Measurements from ENCODE around the gene PDZD2.
A peak's percentile ranks its signal among the peaks of the same experiment; 100 is the strongest.

PDZD2 gene

DNA sequence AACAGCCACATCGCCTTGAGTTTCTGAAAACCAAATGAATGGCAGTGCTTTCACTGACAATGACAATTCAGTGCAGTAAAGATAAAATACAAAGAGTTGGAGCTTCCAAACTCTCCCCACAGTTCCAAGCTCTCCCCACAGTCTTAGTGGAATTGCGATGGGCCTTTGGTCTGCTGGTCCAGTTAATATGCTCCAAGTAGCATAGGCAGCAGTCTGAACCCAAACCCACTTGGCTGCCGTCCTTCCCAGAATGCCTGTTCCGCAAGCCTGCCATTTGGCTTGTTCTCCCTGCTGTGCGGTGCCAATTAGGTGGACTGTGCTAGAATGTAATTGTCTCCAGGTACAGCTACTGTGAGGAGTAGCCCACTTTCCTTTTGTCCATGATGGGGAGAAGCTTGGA lies 285.1 kb downstream of the PDZD2 start:
- Histone ChIP-seq H3K36me3 (ENCODE audit: control insufficient read depth in 1 of 2, insufficient read depth in 2 of 2, low read length in 2 of 2) (no peaks in the 10 kb centered on the region), H2AFZ (ENCODE audit: insufficient read depth, low read length, poor library complexity) (no peak overlapping the region), H3K18ac (ENCODE audit: low read length) (no peak overlapping the region), H3K14ac (ENCODE audit: low read length) (no peak overlapping the region), H3K27me3 (ENCODE audit: insufficient read depth, low read length) (no peaks in the 10 kb centered on the region), H3K9me3 (ENCODE audit: insufficient read depth, low read depth, low read length) (no peaks in the 10 kb centered on the region), H2BK12ac (ENCODE audit: low read length) (no peak overlapping the region), H3K79me2 (ENCODE audit: control insufficient read depth, insufficient read depth, low read length, poor library complexity) (no peaks in the 10 kb centered on the region), H2BK120ac (ENCODE audit: insufficient read depth, low read length, poor library complexity) (no peak overlapping the region), H3K4me1 (ENCODE audit: control insufficient read depth in 1 of 2, insufficient read depth in 2 of 2, low read length in 2 of 2) (no peaks in the 10 kb centered on the region), H4K8ac (ENCODE audit: low read depth, low read length) (no peak overlapping the region), H3K4ac (ENCODE audit: low read depth, low read length) (no peak overlapping the region), H4K12ac (ENCODE audit: low read depth, low read length) (no peak overlapping the region), H2BK5ac (ENCODE audit: low read depth, low read length, poor library complexity) (no peak overlapping the region), H4K91ac (ENCODE audit: low read depth, low read length) (no peak overlapping the region), H3K23ac (ENCODE audit: low read length) (no peak overlapping the region), H3K79me1 (ENCODE audit: low read length) (no peaks in the 10 kb centered on the region), H3K4me3 (ENCODE audit: low read depth, low read length) (no peak overlapping the region), H2AK5ac (ENCODE audit: low read length) (no peak overlapping the region), H3K27ac (ENCODE audit: low read depth, low read length) (no peak overlapping the region), H3K4me2 (ENCODE audit: low read length) (no peak overlapping the region), H3K9ac (ENCODE audit: low read length) (no peak overlapping the region)
- WGBS (ENCODE audit: extremely low coverage, insufficient coverage, insufficient read length) = no CpG with 5 or more reads among the region's 5 CpGs
- no peak for DNase-seq

DNA sequence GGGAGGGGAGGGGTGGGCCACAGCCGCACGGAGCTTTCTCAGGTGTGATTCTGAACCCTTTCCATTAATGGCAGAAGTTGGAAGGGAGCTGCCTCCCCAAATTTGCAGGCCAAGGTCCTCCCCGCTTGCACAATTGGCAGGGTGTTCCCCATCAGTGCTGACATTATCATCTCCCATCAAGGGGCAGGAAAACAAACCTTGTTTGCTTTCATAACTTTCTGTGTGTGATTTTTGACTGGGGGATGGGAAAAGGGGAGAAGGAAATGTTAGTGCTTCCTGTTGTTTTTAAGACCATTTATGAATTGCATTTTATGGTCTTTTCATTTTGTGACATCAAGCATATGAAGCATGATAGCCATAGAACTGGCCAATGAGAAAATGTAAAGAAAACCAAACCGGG lies 292.9 kb downstream of the PDZD2 start:
- no peak overlapping the region for H2BK120ac ChIP-seq (ENCODE audit: insufficient read depth, low read length, poor library complexity)
- H3K27ac ChIP-seq (ENCODE audit: low read depth, low read length) = no peak overlapping the region
- no peak overlapping the region for H3K4ac ChIP-seq (ENCODE audit: low read depth, low read length)
- no peak overlapping the region for H3K23ac ChIP-seq (ENCODE audit: low read length)
- no peak overlapping the region for H4K12ac ChIP-seq (ENCODE audit: low read depth, low read length)
- no CpG with 5 or more reads among the region's 4 CpGs for WGBS (ENCODE audit: extremely low coverage, insufficient coverage, insufficient read length)
- no peak overlapping the region for H3K4me2 ChIP-seq (ENCODE audit: low read length)
- no peaks in the 10 kb centered on the region for H3K36me3 ChIP-seq (ENCODE audit: control insufficient read depth in 1 of 2, insufficient read depth in 2 of 2, low read length in 2 of 2)
- DNase-seq = no peak
- no peak overlapping the region for H3K9ac ChIP-seq (ENCODE audit: low read length)
- H3K27me3 ChIP-seq (ENCODE audit: insufficient read depth, low read length) = no peaks in the 10 kb centered on the region
- no peak overlapping the region for H2AFZ ChIP-seq (ENCODE audit: insufficient read depth, low read length, poor library complexity)
- H4K91ac ChIP-seq (ENCODE audit: low read depth, low read length) = no peak overlapping the region
- H2BK5ac ChIP-seq (ENCODE audit: low read depth, low read length, poor library complexity) = no peak overlapping the region
- H3K79me1 ChIP-seq (ENCODE audit: low read length) = peaks cover 2% of the 10 kb centered on the region
- no peak overlapping the region for H4K8ac ChIP-seq (ENCODE audit: low read depth, low read length)
- peaks cover 2% of the 10 kb centered on the region for H3K79me2 ChIP-seq (ENCODE audit: control insufficient read depth, insufficient read depth, low read length, poor library complexity)
- H3K14ac ChIP-seq (ENCODE audit: low read length) = no peak overlapping the region
- no peak overlapping the region for H3K4me3 ChIP-seq (ENCODE audit: low read depth, low read length)
- no peak overlapping the region for H2BK12ac ChIP-seq (ENCODE audit: low read length)
- no peaks in the 10 kb centered on the region for H3K9me3 ChIP-seq (ENCODE audit: insufficient read depth, low read depth, low read length)
- H2AK5ac ChIP-seq (ENCODE audit: low read length) = no peak overlapping the region
- peaks cover 4 to 9% of the 10 kb centered on the region in 2 experiments for H3K4me1 ChIP-seq (ENCODE audit: control insufficient read depth in 1 of 2, insufficient read depth in 2 of 2, low read length in 2 of 2)
- H3K18ac ChIP-seq (ENCODE audit: low read length) = no peak overlapping the region

DNA sequence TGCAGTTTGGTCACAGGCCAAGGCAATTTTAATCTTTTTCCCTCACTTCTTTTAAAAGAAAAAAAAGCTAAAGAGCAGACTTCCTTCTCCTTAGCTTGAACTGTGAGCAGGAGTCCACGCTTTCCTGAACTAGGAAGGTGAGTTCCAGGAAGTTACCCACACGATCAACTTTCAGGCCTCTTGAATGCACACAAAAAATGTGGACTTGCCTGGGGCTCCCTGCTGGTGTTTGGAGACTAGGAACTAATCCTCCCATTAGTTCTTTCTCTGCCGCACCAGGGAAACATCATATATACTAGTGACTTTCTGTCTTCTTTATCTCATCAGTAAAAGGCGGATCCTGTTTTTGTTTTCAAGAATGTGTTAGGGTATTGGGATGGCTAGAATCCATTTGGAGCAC lies 295.2 kb downstream of the PDZD2 start:
- H3K4me2 ChIP-seq (ENCODE audit: low read length) = no peak overlapping the region
- no CpG with 5 or more reads among the region's 4 CpGs for WGBS (ENCODE audit: extremely low coverage, insufficient coverage, insufficient read length)
- H2AK5ac ChIP-seq (ENCODE audit: low read length) = no peak overlapping the region
- H3K27me3 ChIP-seq (ENCODE audit: insufficient read depth, low read length) = no peaks in the 10 kb centered on the region
- H3K4ac ChIP-seq (ENCODE audit: low read depth, low read length) = no peak overlapping the region
- H3K18ac ChIP-seq (ENCODE audit: low read length) = no peak overlapping the region
- H4K91ac ChIP-seq (ENCODE audit: low read depth, low read length) = no peak overlapping the region
- H3K14ac ChIP-seq (ENCODE audit: low read length) = no peak overlapping the region
- peak; percentile 90 to 94 for DNase-seq
- H3K79me2 ChIP-seq (ENCODE audit: control insufficient read depth, insufficient read depth, low read length, poor library complexity) = peaks cover 2% of the 10 kb centered on the region
- peak overlapping the region; percentile 8 for H3K27ac ChIP-seq (ENCODE audit: low read depth, low read length)
- H4K12ac ChIP-seq (ENCODE audit: low read depth, low read length) = no peak overlapping the region
- no peak overlapping the region for H2BK120ac ChIP-seq (ENCODE audit: insufficient read depth, low read length, poor library complexity)
- H3K9ac ChIP-seq (ENCODE audit: low read length) = no peak overlapping the region
- no peak overlapping the region for H2BK5ac ChIP-seq (ENCODE audit: low read depth, low read length, poor library complexity)
- H2BK12ac ChIP-seq (ENCODE audit: low read length) = no peak overlapping the region
- H3K79me1 ChIP-seq (ENCODE audit: low read length) = peaks cover 8% of the 10 kb centered on the region
- H3K23ac ChIP-seq (ENCODE audit: low read length) = no peak overlapping the region
- peaks cover 15 to 17% of the 10 kb centered on the region in 2 experiments for H3K4me1 ChIP-seq (ENCODE audit: control insufficient read depth in 1 of 2, insufficient read depth in 2 of 2, low read length in 2 of 2)
- H3K4me3 ChIP-seq (ENCODE audit: low read depth, low read length) = no peak overlapping the region
- H3K36me3 ChIP-seq (ENCODE audit: control insufficient read depth in 1 of 2, insufficient read depth in 2 of 2, low read length in 2 of 2) = no peaks in the 10 kb centered on the region
- no peak overlapping the region for H4K8ac ChIP-seq (ENCODE audit: low read depth, low read length)
- no peak overlapping the region for H2AFZ ChIP-seq (ENCODE audit: insufficient read depth, low read length, poor library complexity)
- no peaks in the 10 kb centered on the region for H3K9me3 ChIP-seq (ENCODE audit: insufficient read depth, low read depth, low read length)

DNA sequence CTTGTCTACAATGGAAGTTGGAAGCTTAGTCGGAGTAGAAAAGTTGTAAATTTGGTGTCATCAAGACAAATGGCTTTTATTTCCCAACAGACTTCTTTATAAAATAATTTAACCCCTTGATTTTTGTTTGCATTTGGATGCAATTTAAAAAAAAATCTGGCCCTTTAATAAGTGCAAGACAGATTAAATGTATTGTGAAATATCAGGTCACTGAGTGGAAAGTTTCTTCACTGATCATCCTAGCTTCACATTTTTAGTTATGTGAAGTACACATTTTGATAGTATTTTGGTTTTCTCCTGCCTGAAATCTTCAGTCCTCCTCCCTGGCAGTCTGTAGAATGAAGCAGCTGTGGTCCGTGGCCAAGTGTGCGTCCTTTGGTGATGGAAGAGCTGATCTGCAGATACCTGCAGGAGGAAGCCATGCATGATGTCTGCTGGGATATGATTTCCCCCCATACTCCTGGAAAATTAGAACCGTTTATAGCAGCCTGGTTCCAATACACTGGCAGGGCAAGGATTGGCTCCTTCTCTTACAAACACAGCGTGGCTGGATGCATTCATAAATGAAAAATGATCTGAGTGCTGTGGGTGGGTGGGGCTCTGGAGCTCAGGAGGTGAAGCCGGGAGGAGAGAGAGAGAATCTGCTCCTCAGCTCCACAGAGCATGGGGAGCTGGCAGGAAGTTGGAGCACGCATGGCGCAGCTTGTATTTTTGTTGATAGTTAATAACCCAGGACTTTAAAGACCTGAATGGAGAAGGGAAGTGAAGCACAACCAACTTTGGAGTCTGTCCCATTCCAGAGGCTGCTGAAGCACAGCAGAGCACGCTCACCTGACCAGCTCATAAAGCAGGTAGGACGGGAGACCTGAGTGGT lies 296.8 kb downstream of the PDZD2 start:
- no peak overlapping the region for H3K9ac ChIP-seq (ENCODE audit: low read length)
- no peak overlapping the region for H4K8ac ChIP-seq (ENCODE audit: low read depth, low read length)
- WGBS (ENCODE audit: extremely low coverage, insufficient coverage, insufficient read length) = no CpG with 5 or more reads among the region's 10 CpGs
- no peak overlapping the region for H3K27ac ChIP-seq (ENCODE audit: low read depth, low read length)
- no peak overlapping the region for H3K4me2 ChIP-seq (ENCODE audit: low read length)
- H3K4me3 ChIP-seq (ENCODE audit: low read depth, low read length) = no peak overlapping the region
- H3K27me3 ChIP-seq (ENCODE audit: insufficient read depth, low read length) = no peaks in the 10 kb centered on the region
- no peak overlapping the region for H2BK5ac ChIP-seq (ENCODE audit: low read depth, low read length, poor library complexity)
- peaks cover 19 to 20% of the 10 kb centered on the region in 2 experiments for H3K4me1 ChIP-seq (ENCODE audit: control insufficient read depth in 1 of 2, insufficient read depth in 2 of 2, low read length in 2 of 2)
- H3K18ac ChIP-seq (ENCODE audit: low read length) = no peak overlapping the region
- no peaks in the 10 kb centered on the region for H3K79me2 ChIP-seq (ENCODE audit: control insufficient read depth, insufficient read depth, low read length, poor library complexity)
- no peak overlapping the region for H3K4ac ChIP-seq (ENCODE audit: low read depth, low read length)
- no peak overlapping the region for H3K14ac ChIP-seq (ENCODE audit: low read length)
- DNase-seq = peak in 1 of 2 donors; percentile 56
- no peaks in the 10 kb centered on the region for H3K9me3 ChIP-seq (ENCODE audit: insufficient read depth, low read depth, low read length)
- no peak overlapping the region for H2BK12ac ChIP-seq (ENCODE audit: low read length)
- peaks cover 11% of the 10 kb centered on the region for H3K79me1 ChIP-seq (ENCODE audit: low read length)
- H4K91ac ChIP-seq (ENCODE audit: low read depth, low read length) = no peak overlapping the region
- no peak overlapping the region for H3K23ac ChIP-seq (ENCODE audit: low read length)
- H4K12ac ChIP-seq (ENCODE audit: low read depth, low read length) = no peak overlapping the region
- no peak overlapping the region for H2AFZ ChIP-seq (ENCODE audit: insufficient read depth, low read length, poor library complexity)
- no peak overlapping the region for H2BK120ac ChIP-seq (ENCODE audit: insufficient read depth, low read length, poor library complexity)
- no peak overlapping the region for H2AK5ac ChIP-seq (ENCODE audit: low read length)
- H3K36me3 ChIP-seq (ENCODE audit: control insufficient read depth in 1 of 2, insufficient read depth in 2 of 2, low read length in 2 of 2) = no peaks in the 10 kb centered on the region
